ENCODE measurements around the gene LNX1.

DNA sequence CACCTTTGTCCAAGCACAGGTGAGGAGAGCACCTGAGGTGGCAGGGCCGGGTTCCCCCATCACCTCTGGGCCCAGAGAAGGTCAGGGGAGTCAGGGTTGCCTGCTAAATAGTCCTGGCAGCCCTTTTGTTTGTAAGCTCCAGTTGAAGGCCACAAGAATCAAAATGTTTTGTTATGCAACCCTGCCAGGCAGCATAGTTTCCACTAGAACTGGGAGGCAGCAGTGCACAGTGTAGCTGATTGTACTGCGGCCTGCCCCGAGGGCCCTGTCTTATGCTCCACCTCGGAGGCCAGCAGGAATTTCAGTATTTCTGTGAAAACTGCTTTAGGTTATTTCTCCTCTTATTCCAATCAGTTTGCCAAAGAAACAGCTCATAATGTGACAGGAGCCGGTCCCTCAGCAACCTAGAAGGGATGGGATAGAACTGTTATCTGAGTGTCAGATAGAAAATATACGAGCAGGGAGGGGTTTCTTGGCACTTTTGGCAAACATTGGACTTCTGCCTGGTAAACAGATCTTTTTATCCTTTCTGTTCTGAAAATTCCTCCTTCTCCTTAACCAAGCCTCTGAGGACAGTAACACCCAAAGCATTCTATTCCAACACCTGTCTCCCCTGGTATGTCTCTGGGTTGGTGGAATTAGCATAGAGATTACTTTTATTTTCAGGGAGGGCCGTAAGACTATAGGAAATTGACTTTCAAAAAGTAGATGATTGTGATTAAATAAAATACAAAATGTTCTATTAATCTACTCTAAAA, 93.6 kb downstream of the LNX1 start:
- TF ChIP-seq, protein P1, sequence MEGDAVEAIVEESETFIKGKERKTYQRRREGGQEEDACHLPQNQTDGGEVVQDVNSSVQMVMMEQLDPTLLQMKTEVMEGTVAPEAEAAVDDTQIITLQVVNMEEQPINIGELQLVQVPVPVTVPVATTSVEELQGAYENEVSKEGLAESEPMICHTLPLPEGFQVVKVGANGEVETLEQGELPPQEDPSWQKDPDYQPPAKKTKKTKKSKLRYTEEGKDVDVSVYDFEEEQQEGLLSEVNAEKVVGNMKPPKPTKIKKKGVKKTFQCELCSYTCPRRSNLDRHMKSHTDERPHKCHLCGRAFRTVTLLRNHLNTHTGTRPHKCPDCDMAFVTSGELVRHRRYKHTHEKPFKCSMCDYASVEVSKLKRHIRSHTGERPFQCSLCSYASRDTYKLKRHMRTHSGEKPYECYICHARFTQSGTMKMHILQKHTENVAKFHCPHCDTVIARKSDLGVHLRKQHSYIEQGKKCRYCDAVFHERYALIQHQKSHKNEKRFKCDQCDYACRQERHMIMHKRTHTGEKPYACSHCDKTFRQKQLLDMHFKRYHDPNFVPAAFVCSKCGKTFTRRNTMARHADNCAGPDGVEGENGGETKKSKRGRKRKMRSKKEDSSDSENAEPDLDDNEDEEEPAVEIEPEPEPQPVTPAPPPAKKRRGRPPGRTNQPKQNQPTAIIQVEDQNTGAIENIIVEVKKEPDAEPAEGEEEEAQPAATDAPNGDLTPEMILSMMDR (IDR thresholded peaks at IDR 0.05) = no peak
- no peak for TF ChIP-seq POLR2A (IDR thresholded peaks at IDR 0.05)
